Transverse colon (tissue), 4 donors: ENCODE measurements around the gene FGGY.

Experiments
- EP300 ChIP-seq: sonication (generic); formaldehyde crosslinking; IDR thresholded peaks from one replicate; pipeline ENCODE4 v1.6.1; 2017; ENCODE audit warnings: antibody characterized with exemption, low read depth
- POLR2A ChIP-seq: fragments of 450-650 bp; IDR thresholded peaks from one replicate; pipeline ENCODE4 v1.6.1; 2016; ENCODE audit warnings: antibody characterized with exemption, mild to moderate bottlenecking, moderate library complexity
- POLR2AphosphoS5 ChIP-seq, 3 donors: sonication (generic); formaldehyde crosslinking; IDR thresholded peaks; one replicate each; pipeline ENCODE4 v1.6.1; 2016; ENCODE audit warnings: antibody characterized with exemption in 3 of 3
- TF ChIP-seq, protein P1 (sequence below), 5 experiments: fragments of 200-600 bp in 3 of 5; fragments of 450-650 bp in 2 of 5; sonication (generic) in 3 of 5; IDR thresholded peaks; 1 replicate in 2 of 5; 2 replicates in 3 of 5; pipeline ENCODE4 v1.5.1; 2016 to 2017; ENCODE audit warnings: antibody characterized with exemption in 5 of 5, inconsistent platforms in 3 of 5, mild to moderate bottlenecking in 2 of 5, moderate library complexity in 1 of 5

GRCh38 chr1:59265622-59266021 lies 31.3 kb upstream of the FGGY start:
- TF ChIP-seq, protein P1, sequence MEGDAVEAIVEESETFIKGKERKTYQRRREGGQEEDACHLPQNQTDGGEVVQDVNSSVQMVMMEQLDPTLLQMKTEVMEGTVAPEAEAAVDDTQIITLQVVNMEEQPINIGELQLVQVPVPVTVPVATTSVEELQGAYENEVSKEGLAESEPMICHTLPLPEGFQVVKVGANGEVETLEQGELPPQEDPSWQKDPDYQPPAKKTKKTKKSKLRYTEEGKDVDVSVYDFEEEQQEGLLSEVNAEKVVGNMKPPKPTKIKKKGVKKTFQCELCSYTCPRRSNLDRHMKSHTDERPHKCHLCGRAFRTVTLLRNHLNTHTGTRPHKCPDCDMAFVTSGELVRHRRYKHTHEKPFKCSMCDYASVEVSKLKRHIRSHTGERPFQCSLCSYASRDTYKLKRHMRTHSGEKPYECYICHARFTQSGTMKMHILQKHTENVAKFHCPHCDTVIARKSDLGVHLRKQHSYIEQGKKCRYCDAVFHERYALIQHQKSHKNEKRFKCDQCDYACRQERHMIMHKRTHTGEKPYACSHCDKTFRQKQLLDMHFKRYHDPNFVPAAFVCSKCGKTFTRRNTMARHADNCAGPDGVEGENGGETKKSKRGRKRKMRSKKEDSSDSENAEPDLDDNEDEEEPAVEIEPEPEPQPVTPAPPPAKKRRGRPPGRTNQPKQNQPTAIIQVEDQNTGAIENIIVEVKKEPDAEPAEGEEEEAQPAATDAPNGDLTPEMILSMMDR (IDR thresholded peaks at IDR 0.05), result no peak
- TF ChIP-seq POLR2AphosphoS5 (IDR thresholded peaks at IDR 0.05) (no peak), POLR2A (no peak), EP300 (no peak)
